ENCODE data around the gene PSME3IP1. TPM values are rescaled to one million over a fixed set of nuclear protein-coding genes. Genes with fewer than 3 reads are reported as not detected.

PSME3IP1 gene
- polyA plus RNA-seq, 1 donor (not counting 4 experiments of a cell fraction or from before 2014, with no cell fraction given), result 75.7 TPM

DNA sequence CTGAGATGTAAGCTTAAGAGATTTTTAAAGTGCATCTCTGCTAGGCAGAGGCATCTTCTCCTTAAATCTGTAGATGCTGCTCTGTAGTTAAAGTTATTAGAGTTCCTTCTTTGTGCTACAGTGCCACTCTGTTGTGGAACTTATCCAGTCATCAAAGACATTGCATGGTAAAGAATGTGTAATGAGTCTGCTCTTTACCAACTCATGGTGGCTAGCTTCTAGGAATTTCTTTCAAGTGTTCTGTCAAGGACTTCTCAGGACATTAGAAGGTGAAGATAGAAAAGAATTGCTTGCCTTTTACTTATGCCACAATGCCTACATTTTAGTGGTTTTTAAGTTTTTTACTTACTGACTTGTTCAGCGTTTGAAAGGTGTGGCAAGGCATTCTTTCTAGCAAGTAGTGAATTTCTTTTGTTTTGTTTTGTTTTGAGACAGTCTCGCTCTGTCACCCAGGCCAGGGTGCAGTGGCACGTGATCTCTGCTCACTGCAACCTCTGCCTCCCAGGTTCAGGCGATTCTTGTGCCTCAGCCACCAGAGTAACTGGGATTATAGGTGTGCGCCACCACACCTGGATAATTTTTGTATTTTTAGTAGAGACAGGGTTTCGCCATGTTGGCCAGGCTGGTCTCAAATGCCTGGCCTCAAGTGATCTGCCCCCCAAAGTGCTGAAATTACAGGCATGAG is 39.0 kb upstream of the PSME3IP1 start:
- Histone ChIP-seq H3K27me3 (ENCODE audit: control insufficient read depth, extremely low read depth, insufficient read depth, low read length) (no peaks in the 10 kb centered on the region), H3K4me3 (ENCODE audit: control insufficient read depth in 2 of 3, extremely low read depth in 1 of 3, insufficient read depth in 2 of 3, low read depth in 1 of 3, low read length in 3 of 3) (no peak overlapping the region), H3K79me2 (ENCODE audit: control insufficient read depth, insufficient read depth, low read length) (no peaks in the 10 kb centered on the region), H3K4me1 (ENCODE audit: control insufficient read depth, extremely low read depth, insufficient read depth, low read length) (peaks cover 11% of the 10 kb centered on the region), H4K20me1 (ENCODE audit: control insufficient read depth, extremely low read depth, insufficient read depth, low read length) (no peaks in the 10 kb centered on the region), H3K27ac (ENCODE audit: control insufficient read depth, insufficient read depth, low read length) (no peak overlapping the region), H3K9me1 (ENCODE audit: control insufficient read depth, extremely low read depth, insufficient read depth, low read length) (no peaks in the 10 kb centered on the region), H3K9me3 (ENCODE audit: control insufficient read depth, low read depth, low read length) (no peaks in the 10 kb centered on the region), H2AFZ (ENCODE audit: control insufficient read depth, low read length) (no peak overlapping the region), H3K36me3 (ENCODE audit: control insufficient read depth in 2 of 2, extremely low read depth in 1 of 2, insufficient read depth in 2 of 2, low read length in 2 of 2) (peaks cover 19 to 39% of the 10 kb centered on the region in 2 experiments), H3K4me2 (ENCODE audit: control insufficient read depth, extremely low read depth, insufficient read depth, low read depth, low read length) (no peak overlapping the region), H3K9ac (ENCODE audit: control insufficient read depth, extremely low read depth, insufficient read depth, low read length) (no peak overlapping the region)
- dilution Hi-C loops (cut with MboI; ENCODE audit: extremely low pct_ligation_motif_present, low sequenced_read_pairs), result no loop called here
- TF ChIP-seq, protein P1, sequence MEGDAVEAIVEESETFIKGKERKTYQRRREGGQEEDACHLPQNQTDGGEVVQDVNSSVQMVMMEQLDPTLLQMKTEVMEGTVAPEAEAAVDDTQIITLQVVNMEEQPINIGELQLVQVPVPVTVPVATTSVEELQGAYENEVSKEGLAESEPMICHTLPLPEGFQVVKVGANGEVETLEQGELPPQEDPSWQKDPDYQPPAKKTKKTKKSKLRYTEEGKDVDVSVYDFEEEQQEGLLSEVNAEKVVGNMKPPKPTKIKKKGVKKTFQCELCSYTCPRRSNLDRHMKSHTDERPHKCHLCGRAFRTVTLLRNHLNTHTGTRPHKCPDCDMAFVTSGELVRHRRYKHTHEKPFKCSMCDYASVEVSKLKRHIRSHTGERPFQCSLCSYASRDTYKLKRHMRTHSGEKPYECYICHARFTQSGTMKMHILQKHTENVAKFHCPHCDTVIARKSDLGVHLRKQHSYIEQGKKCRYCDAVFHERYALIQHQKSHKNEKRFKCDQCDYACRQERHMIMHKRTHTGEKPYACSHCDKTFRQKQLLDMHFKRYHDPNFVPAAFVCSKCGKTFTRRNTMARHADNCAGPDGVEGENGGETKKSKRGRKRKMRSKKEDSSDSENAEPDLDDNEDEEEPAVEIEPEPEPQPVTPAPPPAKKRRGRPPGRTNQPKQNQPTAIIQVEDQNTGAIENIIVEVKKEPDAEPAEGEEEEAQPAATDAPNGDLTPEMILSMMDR (optimal IDR thresholded peaks at IDR 0.05 in 1 of 3, IDR thresholded peaks at IDR 0.05 in 1 of 3, conservative IDR thresholded peaks at IDR 0.05 in 1 of 3; ENCODE audit: extremely low read depth in 1 of 3, insufficient read depth in 2 of 3, low read length in 3 of 3), result no peak
- no peak for TF ChIP-seq EZH2 (IDR thresholded peaks at IDR 0.05; ENCODE audit: low read length)
- no peak for DNase-seq (ENCODE audit: low read depth, low spot score)
- FAIRE-seq, result no peak

DNA sequence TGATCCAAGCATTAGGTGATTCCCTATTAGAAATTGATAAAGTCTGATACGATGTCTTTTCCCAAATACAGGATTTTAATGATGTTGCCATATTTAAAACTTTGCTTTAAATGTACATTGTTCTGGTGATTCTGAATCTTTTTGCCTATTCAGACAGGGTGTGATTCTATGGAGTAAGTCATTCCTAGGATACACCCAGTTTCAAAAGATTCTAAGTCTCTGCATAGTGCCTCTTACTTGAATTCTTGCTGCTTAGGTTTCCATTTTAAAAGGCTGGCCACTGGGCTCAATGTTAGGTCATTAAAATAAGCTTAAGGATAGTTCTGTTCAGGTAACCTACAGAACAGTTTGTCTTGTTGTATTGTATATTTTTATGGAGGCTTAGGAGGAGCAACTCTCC is 37.2 kb upstream of the PSME3IP1 start:
- no peak overlapping the region for H3K4me2 ChIP-seq (ENCODE audit: control insufficient read depth, extremely low read depth, insufficient read depth, low read depth, low read length)
- H3K36me3 ChIP-seq (ENCODE audit: control insufficient read depth in 2 of 2, extremely low read depth in 1 of 2, insufficient read depth in 2 of 2, low read length in 2 of 2), result peaks cover 20 to 39% of the 10 kb centered on the region in 2 experiments
- no peaks in the 10 kb centered on the region for H4K20me1 ChIP-seq (ENCODE audit: control insufficient read depth, extremely low read depth, insufficient read depth, low read length)
- H3K4me1 ChIP-seq (ENCODE audit: control insufficient read depth, extremely low read depth, insufficient read depth, low read length), result peaks cover 11% of the 10 kb centered on the region
- no peak overlapping the region for H3K9ac ChIP-seq (ENCODE audit: control insufficient read depth, extremely low read depth, insufficient read depth, low read length)
- H3K4me3 ChIP-seq (ENCODE audit: control insufficient read depth in 2 of 3, extremely low read depth in 1 of 3, insufficient read depth in 2 of 3, low read depth in 1 of 3, low read length in 3 of 3), result no peak overlapping the region
- H2AFZ ChIP-seq (ENCODE audit: control insufficient read depth, low read length), result no peak overlapping the region
- dilution Hi-C loops (cut with MboI; ENCODE audit: extremely low pct_ligation_motif_present, low sequenced_read_pairs), result no loop called here
- H3K27ac ChIP-seq (ENCODE audit: control insufficient read depth, insufficient read depth, low read length), result no peak overlapping the region
- TF ChIP-seq, protein P1 (optimal IDR thresholded peaks at IDR 0.05 in 1 of 3, IDR thresholded peaks at IDR 0.05 in 1 of 3, conservative IDR thresholded peaks at IDR 0.05 in 1 of 3; ENCODE audit: extremely low read depth in 1 of 3, insufficient read depth in 2 of 3, low read length in 3 of 3), result no peak
- no peak for TF ChIP-seq EZH2 (IDR thresholded peaks at IDR 0.05; ENCODE audit: low read length)
- no peaks in the 10 kb centered on the region for H3K79me2 ChIP-seq (ENCODE audit: control insufficient read depth, insufficient read depth, low read length)
- no peaks in the 10 kb centered on the region for H3K27me3 ChIP-seq (ENCODE audit: control insufficient read depth, extremely low read depth, insufficient read depth, low read length)
- H3K9me3 ChIP-seq (ENCODE audit: control insufficient read depth, low read depth, low read length), result no peaks in the 10 kb centered on the region
- DNase-seq (ENCODE audit: low read depth, low spot score) (no peak), FAIRE-seq (no peak)
- no peaks in the 10 kb centered on the region for H3K9me1 ChIP-seq (ENCODE audit: control insufficient read depth, extremely low read depth, insufficient read depth, low read length)
